Kidney tubule cell (primary cell): ENCODE data around the gene PPP1R2B.

Experiments
- DNase-seq: peaks from one replicate; pipeline ENCODE4 v3.0.0-alpha.2; 2018; ENCODE audit warnings: low spot score

PPP1R2B gene

DNA sequence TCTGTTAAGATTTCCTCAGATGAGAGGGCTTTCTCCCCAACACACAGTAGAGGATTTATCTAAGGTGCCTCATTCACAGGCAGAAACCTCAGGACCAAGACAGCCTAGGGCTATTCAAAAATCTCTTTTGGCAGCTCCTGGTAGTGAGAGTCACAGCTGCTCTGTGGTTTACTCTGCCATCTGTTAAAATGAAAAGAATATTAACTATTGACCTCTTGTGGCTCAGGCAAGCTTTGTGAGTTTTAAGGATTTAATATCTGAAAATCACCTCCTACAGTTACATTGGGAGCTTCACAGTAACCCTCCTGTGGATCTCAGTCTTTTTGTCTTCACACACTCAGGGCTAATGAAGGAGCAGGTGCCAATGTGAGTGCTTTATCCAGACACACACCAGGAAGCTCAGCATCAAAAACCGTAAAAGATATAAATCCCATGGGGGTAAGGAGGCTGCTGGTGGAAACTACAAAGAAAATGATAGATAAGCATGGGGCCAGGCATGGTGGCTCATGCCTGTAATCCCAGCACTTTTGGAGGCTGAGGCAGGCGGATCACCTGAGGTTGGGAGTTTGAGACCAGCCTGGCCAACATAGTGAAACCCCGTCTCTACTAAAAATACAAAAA lies 29.7 kb downstream of the PPP1R2B start:
- no peak for DNase-seq

DNA sequence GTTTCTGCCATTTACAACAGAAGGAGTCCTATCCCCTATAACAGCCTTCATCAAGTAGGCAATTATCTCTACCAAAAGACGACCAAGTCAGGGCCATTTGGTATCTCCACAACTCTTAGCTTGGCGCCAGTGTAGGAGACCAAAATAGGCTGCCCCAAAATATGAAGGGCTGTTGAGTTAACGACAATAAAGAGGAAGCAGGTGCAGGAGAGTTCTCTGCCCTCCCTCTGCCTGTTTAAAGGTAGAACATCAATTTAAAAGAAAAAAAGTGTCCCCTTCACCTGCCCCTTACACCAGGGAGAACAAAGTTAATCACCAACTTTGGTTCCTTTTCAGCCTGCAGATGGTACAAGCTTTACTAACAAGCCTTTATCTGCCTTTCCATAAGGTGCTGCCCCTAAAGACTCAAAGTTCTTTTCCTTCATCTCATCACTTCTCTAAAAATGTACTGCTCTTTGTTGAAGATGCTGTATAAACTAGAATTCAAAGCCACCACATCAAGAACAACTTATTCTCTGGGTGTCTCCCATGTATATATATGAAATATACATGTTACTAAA lies 33.3 kb downstream of the PPP1R2B start:
- no peak for DNase-seq

DNA sequence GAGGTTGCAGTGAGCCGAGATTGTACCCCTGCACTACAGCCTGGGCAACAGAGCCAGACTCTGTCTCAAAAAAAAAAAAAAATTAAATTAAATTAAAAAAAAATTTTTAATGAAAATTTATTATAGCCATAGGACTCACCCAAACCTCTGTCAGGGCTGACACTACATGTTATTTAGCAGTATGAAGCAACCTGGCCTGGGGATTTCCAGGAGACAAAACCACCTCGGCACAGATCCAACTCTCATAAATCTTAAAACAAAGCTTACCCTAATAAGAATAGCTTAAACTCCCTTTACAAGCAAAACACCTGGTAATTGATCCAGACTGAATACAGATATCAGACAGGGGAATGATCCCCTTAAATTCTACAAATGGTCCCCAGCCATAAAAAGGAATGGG lies 38.4 kb downstream of the PPP1R2B start:
- DNase-seq: peak; percentile 39

DNA sequence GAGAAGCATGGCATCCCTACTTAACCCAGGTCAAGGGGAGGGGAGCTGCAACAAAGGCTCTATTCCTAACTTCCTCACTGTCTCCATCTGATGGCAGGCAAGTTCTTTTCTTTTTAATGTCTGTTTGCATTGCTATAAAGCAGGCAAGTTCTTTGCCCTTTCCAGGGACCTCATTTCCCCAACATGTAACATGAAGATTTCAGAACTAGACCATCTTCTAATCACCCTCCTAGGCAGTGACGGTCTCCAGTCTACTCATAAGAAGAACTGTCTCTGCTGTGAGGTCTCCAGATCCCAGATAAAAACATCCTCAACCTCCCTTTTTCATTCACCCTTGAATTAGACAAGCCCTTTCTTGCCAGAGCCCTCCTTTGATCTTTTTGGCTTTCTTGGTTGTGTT lies 42.1 kb downstream of the PPP1R2B start:
- no peak for DNase-seq

DNA sequence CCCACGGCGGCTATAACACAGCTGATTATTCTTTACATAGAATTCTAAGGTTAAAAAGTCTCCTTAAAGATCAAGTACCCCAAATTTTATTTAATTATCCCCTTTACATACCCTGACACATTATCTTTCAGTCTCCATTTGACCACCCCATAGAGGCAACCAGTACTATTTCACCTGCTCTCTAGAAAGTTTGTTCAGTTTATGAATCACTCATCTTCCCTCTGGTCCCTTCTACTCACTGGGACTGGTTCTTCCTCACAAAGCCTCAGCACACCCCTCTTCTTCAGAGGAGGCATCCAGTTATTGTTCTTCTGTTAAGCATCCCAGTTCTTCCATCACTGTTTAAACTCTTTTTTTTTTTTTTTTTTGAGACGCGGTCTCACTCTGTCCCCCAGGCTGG lies 42.8 kb downstream of the PPP1R2B start:
- DNase-seq: no peak

DNA sequence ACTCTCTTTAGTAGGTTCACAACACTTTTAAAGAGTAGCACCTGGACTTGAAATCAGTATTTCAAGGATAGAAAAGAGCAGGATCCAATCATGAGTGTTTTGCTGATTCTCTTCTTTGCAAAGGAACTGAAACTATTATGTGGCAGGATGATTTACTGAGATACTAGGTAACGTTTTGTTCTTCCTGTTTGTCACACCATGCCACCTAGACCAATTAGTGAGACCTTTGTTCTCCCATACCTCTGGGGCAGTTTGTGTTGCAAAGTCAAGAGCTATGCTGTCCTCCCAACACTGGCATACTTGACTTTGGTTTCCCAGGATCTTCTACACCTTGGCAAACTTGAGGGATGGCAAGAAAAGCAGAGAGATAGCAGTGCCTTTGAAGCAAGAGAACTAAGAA lies 43.4 kb downstream of the PPP1R2B start:
- no peak for DNase-seq

DNA sequence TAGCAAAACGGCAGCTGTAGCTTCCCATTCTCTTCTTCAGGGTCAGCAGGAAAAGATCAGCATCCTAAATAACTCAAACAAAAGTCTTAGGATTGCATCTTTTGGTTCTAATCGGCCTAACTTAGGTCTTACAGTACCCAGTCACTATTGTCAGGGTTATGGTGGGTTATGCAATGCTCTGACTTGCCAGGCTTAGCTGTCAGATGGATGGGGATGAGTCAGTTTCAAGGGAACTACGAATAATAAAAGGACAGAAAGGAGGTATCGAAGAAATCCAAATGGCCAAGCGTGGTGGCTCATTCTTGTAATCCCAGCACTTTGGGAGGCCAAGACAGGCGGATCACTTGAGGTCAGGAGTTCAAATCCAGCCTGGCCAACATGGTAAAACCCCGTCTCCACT lies 46.5 kb downstream of the PPP1R2B start:
- peak; percentile 28 for DNase-seq
